ENCODE measurements around the gene ZNF281. TPM values are rescaled to one million over a fixed set of nuclear protein-coding genes. Genes with fewer than 3 reads are reported as not detected.

Gene ZNF281
- total RNA-seq, 1 donor from 2014 or later: 18.9 TPM

- Mint-ChIP-seq H3K4me3 (ENCODE audit: low read depth) (no peak overlapping the region), H3K36me3 (ENCODE audit: low read depth) (peaks cover 50% of the 10 kb centered on the region), H3K4me1 (ENCODE audit: low read depth) (peaks cover 15% of the 10 kb centered on the region), H3K27ac (no peak overlapping the region), H3K9me3 (no peaks in the 10 kb centered on the region), H3K27me3 (ENCODE audit: low read depth) (no peaks in the 10 kb centered on the region)
- intact Hi-C loops (cut with micrococcal nuclease): no loop called here
- DNase-seq (ENCODE audit: low spot score): no peak
Measured at GRCh38 chr1:200401708-200402107, 8.1 kb downstream of the ZNF281 start.

GRCh38 chr1:200401263-200401662 is 8.6 kb downstream of the ZNF281 start:
- Mint-ChIP-seq H3K4me3 (ENCODE audit: low read depth) (no peak overlapping the region), H3K4me1 (ENCODE audit: low read depth) (peaks cover 12% of the 10 kb centered on the region), H3K27me3 (ENCODE audit: low read depth) (no peaks in the 10 kb centered on the region), H3K36me3 (ENCODE audit: low read depth) (peaks cover 46% of the 10 kb centered on the region), H3K27ac (no peak overlapping the region), H3K9me3 (no peaks in the 10 kb centered on the region)
- no peak for DNase-seq (ENCODE audit: low spot score)
- intact Hi-C loops (cut with micrococcal nuclease): no loop called here

- H3K27me3 Mint-ChIP-seq (ENCODE audit: low read depth): no peaks in the 10 kb centered on the region
- no peak for DNase-seq (ENCODE audit: low spot score)
- H3K4me1 Mint-ChIP-seq (ENCODE audit: low read depth): peaks cover 5% of the 10 kb centered on the region
- intact Hi-C loops (cut with micrococcal nuclease): no loop called here
- H3K9me3 Mint-ChIP-seq: no peaks in the 10 kb centered on the region
- no peak overlapping the region for H3K27ac Mint-ChIP-seq
- peaks cover 39% of the 10 kb centered on the region for H3K36me3 Mint-ChIP-seq (ENCODE audit: low read depth)
- no peak overlapping the region for H3K4me3 Mint-ChIP-seq (ENCODE audit: low read depth)
Measured at GRCh38 chr1:200400556-200400955, 9.3 kb downstream of the ZNF281 start.

GRCh38 chr1:200399860-200400259 is 10.0 kb downstream of the ZNF281 start:
- no peaks in the 10 kb centered on the region for H3K27me3 Mint-ChIP-seq (ENCODE audit: low read depth)
- H3K27ac Mint-ChIP-seq: no peak overlapping the region
- peaks cover 2% of the 10 kb centered on the region for H3K4me1 Mint-ChIP-seq (ENCODE audit: low read depth)
- H3K9me3 Mint-ChIP-seq: no peaks in the 10 kb centered on the region
- peaks cover 32% of the 10 kb centered on the region for H3K36me3 Mint-ChIP-seq (ENCODE audit: low read depth)
- no peak overlapping the region for H3K4me3 Mint-ChIP-seq (ENCODE audit: low read depth)
- intact Hi-C loops (cut with micrococcal nuclease): no loop called here
- DNase-seq (ENCODE audit: low spot score): no peak

GRCh38 chr1:200398373-200398772 is 11.5 kb downstream of the ZNF281 start:
- intact Hi-C loops (cut with micrococcal nuclease): no loop called here
- no peak for DNase-seq (ENCODE audit: low spot score)
- Mint-ChIP-seq H3K36me3 (ENCODE audit: low read depth) (peaks cover 22% of the 10 kb centered on the region), H3K4me1 (ENCODE audit: low read depth) (peaks cover 2% of the 10 kb centered on the region), H3K27ac (no peak overlapping the region), H3K9me3 (no peaks in the 10 kb centered on the region), H3K27me3 (ENCODE audit: low read depth) (no peaks in the 10 kb centered on the region), H3K4me3 (ENCODE audit: low read depth) (no peak overlapping the region)

GRCh38 chr1:200392625-200393185 is 17.1 kb downstream of the ZNF281 start:
- DNase-seq (ENCODE audit: low spot score): no peak
- Mint-ChIP-seq H3K36me3 (ENCODE audit: low read depth) (no peaks in the 10 kb centered on the region), H3K4me1 (ENCODE audit: low read depth) (peaks cover 3% of the 10 kb centered on the region), H3K9me3 (no peaks in the 10 kb centered on the region), H3K4me3 (ENCODE audit: low read depth) (no peak overlapping the region), H3K27ac (no peak overlapping the region), H3K27me3 (ENCODE audit: low read depth) (no peaks in the 10 kb centered on the region)
- intact Hi-C loops (cut with micrococcal nuclease): no loop called here

GRCh38 chr1:200391747-200392146 is 18.1 kb downstream of the ZNF281 start:
- Mint-ChIP-seq H3K4me3 (ENCODE audit: low read depth) (no peak overlapping the region), H3K4me1 (ENCODE audit: low read depth) (peaks cover 3% of the 10 kb centered on the region)
- intact Hi-C loops (cut with micrococcal nuclease): no loop called here

GRCh38 chr1:200388791-200389190 is 21.0 kb downstream of the ZNF281 start:
- no peak for DNase-seq (ENCODE audit: low spot score)
- H3K4me1 Mint-ChIP-seq (ENCODE audit: low read depth): peaks cover 3% of the 10 kb centered on the region
- no peak overlapping the region for H3K4me3 Mint-ChIP-seq (ENCODE audit: low read depth)
- H3K27ac Mint-ChIP-seq: no peak overlapping the region
- intact Hi-C loops (cut with micrococcal nuclease): no loop called here
- H3K27me3 Mint-ChIP-seq (ENCODE audit: low read depth): no peaks in the 10 kb centered on the region
- H3K9me3 Mint-ChIP-seq: no peaks in the 10 kb centered on the region
- H3K36me3 Mint-ChIP-seq (ENCODE audit: low read depth): no peaks in the 10 kb centered on the region

More at GRCh38 chr1:200391747-200392146, 18.1 kb downstream of the ZNF281 start:
- Mint-ChIP-seq H3K27ac (no peak overlapping the region), H3K9me3 (no peaks in the 10 kb centered on the region), H3K27me3 (ENCODE audit: low read depth) (no peaks in the 10 kb centered on the region), H3K36me3 (ENCODE audit: low read depth) (no peaks in the 10 kb centered on the region)
- DNase-seq (ENCODE audit: low spot score): no peak

GRCh38 chr1:200386416-200386815 is 23.4 kb downstream of the ZNF281 start:
- Mint-ChIP-seq H3K27me3 (ENCODE audit: low read depth) (no peaks in the 10 kb centered on the region), H3K36me3 (ENCODE audit: low read depth) (no peaks in the 10 kb centered on the region), H3K4me3 (ENCODE audit: low read depth) (no peak overlapping the region), H3K4me1 (ENCODE audit: low read depth) (no peaks in the 10 kb centered on the region), H3K27ac (no peak overlapping the region), H3K9me3 (no peaks in the 10 kb centered on the region)
- intact Hi-C loops (cut with micrococcal nuclease): no loop called here
- no peak for DNase-seq (ENCODE audit: low spot score)

GRCh38 chr1:200384818-200385390 is 24.9 kb downstream of the ZNF281 start:
- DNase-seq (ENCODE audit: low spot score): no peak
- Mint-ChIP-seq H3K4me1 (ENCODE audit: low read depth) (peaks cover 6% of the 10 kb centered on the region), H3K27ac (no peak overlapping the region), H3K36me3 (ENCODE audit: low read depth) (no peaks in the 10 kb centered on the region), H3K9me3 (no peaks in the 10 kb centered on the region), H3K27me3 (ENCODE audit: low read depth) (no peaks in the 10 kb centered on the region), H3K4me3 (ENCODE audit: low read depth) (no peak overlapping the region)
- intact Hi-C loops (cut with micrococcal nuclease): no loop called here

- DNase-seq (ENCODE audit: low spot score): no peak
- intact Hi-C loops (cut with micrococcal nuclease): no loop called here
- no peaks in the 10 kb centered on the region for H3K27me3 Mint-ChIP-seq (ENCODE audit: low read depth)
- no peaks in the 10 kb centered on the region for H3K36me3 Mint-ChIP-seq (ENCODE audit: low read depth)
- H3K4me1 Mint-ChIP-seq (ENCODE audit: low read depth): peaks cover 18% of the 10 kb centered on the region
- no peaks in the 10 kb centered on the region for H3K9me3 Mint-ChIP-seq
- H3K27ac Mint-ChIP-seq: no peak overlapping the region
- no peak overlapping the region for H3K4me3 Mint-ChIP-seq (ENCODE audit: low read depth)
Measured at GRCh38 chr1:200381256-200381984, 28.4 kb downstream of the ZNF281 start.

GRCh38 chr1:200380589-200381021 is 29.2 kb downstream of the ZNF281 start:
- no peak overlapping the region for H3K4me3 Mint-ChIP-seq (ENCODE audit: low read depth)
- intact Hi-C loops (cut with micrococcal nuclease): no loop called here
- H3K27ac Mint-ChIP-seq: no peak overlapping the region
- DNase-seq (ENCODE audit: low spot score): no peak
- H3K36me3 Mint-ChIP-seq (ENCODE audit: low read depth): no peaks in the 10 kb centered on the region
- H3K4me1 Mint-ChIP-seq (ENCODE audit: low read depth): peaks cover 19% of the 10 kb centered on the region
- no peaks in the 10 kb centered on the region for H3K9me3 Mint-ChIP-seq
- no peaks in the 10 kb centered on the region for H3K27me3 Mint-ChIP-seq (ENCODE audit: low read depth)

- Mint-ChIP-seq H3K4me3 (ENCODE audit: low read depth) (no peak overlapping the region), H3K36me3 (ENCODE audit: low read depth) (no peaks in the 10 kb centered on the region), H3K27me3 (ENCODE audit: low read depth) (no peaks in the 10 kb centered on the region), H3K27ac (no peak overlapping the region), H3K4me1 (ENCODE audit: low read depth) (peaks cover 19% of the 10 kb centered on the region), H3K9me3 (no peaks in the 10 kb centered on the region)
- no peak for DNase-seq (ENCODE audit: low spot score)
- intact Hi-C loops (cut with micrococcal nuclease): no loop called here
Measured at GRCh38 chr1:200379940-200380588, 29.8 kb downstream of the ZNF281 start.
